ENCODE results near the gene ZNF512.

GRCh38 chr2:27640722-27641245, 57.9 kb downstream of the ZNF512 start:
- TF ChIP-seq POLR2AphosphoS5 (IDR thresholded peaks at IDR 0.05) (no peak), POLR2A (IDR thresholded peaks at IDR 0.05) (no peak), CTCF (IDR thresholded peaks at IDR 0.05 in 8 of 11, conservative IDR thresholded peaks at IDR 0.05 in 3 of 11) (no peak)

Data from spleen (tissue), 7 donors.